ENCODE measurements around the gene ANKS3.

ANKS3 gene

DNA sequence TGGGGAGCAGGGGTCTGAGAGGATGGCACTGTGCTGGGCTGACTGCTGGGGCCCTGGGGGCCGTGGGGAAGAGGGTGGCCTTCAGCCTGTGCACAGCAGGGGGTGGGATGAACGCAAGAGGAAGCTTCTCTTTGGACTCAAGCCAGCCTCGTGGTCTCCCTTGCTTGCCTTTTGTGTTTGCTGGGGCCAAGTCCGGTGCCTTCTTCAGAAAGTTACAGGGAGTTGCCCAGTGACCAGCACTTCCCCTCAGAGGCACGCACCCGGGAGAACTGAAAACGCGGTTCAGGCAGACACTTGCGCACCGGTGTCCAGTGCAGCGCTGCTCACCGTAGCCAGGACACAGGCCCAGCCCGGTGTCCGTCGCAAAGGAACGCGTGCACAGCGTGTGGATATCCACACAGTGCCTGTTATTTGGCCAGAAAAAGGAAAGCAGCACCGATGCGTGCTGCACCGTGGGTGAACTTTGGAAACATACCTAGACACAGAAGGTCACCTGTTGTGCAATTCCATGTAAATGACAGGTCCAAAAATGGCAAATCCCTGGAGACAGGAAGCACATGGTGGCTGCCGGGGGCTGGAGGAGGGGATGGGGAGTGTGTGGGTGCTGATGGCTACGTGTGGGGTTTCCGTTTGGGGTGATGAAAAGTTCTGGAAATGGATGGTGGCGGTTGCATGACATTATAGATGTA, 70.2 kb downstream of the ANKS3 start:
- DNase-seq: no peak

DNA sequence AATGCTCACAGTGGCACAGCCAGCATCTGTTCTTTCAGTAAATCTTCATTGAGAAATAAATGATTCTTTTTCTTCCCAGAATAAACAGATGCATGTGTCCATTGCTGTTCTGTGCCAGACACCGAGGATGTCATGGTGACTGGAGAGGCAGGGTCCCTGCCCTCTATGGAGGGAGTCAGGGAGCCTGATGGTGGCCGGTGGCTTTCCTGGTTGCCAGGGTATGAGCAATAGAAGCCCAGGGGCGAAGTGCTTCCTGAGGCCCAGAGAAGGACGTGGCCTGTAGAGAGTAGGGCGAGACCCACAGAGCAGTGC, 70.7 kb downstream of the ANKS3 start:
- DNase-seq: no peak

DNA sequence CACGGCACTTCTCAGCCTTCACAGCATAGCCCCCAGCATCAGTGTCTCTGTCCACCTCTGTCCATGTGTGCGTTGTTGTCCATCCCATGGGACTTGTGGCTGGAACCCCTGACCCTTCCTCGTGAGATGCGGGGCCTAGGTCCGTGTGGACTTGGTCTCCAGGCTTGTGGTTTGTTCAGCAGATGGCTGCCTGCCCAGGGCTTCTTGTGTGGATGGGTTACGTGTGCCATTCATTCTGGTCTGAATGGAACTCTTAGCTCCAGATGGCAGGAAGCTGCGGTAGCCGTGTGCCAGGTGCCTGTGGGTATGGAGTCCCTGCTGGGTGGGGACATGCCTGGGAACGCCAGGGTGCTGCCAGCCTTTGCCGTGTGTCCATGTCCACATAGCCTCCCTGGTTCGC, 72.4 kb downstream of the ANKS3 start:
- no peak for DNase-seq

DNA sequence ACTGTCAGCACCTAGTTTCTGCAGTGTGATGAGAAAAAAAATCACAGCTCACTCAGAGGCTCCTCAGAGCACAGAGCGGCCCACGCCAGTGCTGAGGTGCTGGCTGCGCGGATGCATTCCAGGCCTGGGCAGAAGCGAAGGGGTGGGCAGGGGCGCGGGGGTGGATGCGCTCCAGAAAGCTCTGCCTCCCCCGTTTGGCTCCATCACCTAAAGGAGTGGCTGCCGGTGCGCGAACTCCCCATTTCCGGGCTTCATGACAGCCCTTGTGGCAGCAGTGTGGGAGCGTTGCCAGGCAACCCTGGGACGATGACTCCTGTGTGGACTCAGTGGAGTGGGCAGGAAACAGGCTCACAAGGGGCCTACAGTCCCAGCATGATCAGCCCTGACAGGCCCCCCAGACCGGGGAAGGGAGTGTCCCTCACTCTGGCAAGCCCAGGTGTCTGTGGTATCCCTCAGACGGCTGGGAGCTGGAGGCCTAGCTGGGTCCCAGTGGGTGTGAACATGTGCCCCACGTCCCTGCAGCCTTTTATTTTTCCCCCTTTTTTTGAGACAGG, 73.5 kb downstream of the ANKS3 start:
- peak; percentile 87 for DNase-seq

DNA sequence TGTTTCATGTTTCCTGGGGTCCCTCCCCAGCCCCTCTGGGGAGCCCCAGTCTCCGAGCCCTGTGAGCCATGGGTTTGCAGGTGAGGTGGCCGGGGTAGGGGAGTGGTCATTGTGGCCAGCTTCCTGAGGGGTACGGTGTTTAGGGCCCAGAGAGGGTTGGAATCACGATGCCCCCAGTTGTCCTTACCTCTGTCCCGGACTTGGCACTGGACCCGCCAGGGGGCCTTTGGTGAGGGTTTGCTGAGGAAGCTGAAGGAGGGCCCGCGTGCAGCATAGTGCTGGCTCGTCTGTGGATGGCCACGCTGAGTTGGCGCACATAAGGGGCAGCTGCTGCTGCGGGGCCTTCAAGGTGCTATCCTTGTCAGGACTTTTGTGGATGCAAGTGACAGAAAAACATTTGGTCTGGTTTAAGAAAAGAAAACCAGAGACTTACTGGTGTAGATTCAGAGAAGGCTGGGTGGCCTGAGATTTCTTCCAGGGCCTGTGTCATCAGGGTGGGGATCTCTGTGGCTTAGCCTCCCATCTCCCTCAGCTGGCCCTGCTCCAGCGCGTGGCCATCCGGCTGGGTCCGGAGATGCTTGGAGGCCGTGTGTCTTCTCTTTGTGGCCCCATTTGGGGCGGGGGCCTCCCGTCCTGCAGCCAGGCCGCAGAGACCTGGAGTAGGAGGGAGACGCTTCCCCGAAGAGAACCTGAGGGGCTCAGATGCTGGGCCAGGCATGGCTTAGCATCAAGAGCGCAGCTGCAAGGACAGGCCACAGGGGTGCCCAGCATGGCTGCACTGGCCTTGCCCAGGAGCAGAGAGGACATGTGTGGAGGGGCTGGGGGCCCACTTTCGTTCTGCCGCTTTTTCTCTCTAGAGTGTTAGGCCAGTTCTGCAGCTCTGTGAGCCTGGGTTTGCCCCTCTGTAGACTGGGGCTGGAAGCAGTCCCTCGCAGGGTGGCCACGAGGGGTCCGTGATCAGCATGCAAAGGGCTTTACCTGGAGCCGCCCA, 74.4 kb downstream of the ANKS3 start:
- no peak for DNase-seq

DNA sequence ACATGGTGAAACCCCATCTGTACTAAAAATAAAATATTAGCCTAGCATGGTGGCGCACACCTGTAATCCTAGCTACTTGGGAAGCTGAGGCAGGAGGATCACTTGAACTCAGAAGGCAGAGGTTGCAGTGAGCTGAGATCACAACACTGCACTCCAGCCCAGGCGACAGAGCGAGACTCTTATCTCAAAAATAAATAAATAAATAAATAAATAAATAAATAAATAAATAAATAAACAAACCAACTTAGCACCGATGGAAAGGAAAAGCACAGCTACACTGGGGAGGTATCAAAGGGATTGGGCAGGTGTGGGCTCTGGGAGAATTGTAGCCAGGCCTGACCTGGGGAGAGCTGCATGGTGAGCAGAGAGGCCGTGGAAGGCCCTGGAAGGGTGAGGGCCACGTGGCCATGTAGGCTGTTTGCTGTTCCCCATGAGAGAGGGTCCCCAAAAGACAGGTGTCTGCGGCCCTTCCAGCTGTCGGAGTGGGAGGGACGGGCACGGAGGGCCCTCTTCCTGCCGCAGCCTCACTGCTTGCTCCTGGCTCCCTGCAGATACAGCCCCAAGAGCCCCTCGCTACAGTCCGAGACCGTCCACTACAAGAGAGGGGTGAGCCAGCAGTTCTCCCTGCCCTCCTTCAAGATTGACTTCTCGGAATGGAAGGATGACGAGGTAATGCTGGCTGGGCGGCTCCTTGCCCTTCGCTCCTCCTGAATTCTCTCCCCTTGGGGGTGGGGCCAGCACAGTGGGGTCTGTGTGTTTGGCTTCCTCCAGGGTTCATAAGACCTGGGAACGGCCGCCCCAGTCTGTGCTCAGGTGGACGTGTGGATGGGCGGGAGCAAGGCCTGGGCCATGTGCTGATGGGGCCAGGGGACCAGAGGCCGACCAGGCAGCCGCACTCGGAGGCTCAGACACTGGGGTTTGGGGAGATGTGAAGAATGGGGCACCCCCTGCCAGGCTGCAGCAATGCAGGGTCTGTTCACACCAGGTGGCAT, 77.1 kb downstream of the ANKS3 start:
- no peak for DNase-seq

DNA sequence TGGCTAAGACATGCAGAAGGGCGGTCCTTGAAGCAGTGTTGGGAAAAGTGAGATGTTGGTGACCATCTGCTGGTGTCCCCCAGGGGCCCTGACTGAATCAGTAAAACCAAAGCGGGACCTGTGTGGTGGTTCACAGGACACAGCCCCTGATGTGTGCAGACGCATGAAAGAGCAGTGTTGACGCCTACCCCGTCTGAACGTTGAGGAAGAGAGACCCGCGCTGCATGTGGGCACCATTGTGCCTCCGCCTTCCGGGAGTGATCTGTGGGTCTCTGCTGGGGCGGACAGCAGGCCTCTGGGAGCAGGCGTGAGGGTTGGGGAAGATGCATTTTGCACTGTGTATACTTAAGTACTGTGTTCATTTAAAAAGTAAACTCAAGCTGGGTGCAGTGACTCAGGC, 77.8 kb downstream of the ANKS3 start:
- no peak for DNase-seq

DNA sequence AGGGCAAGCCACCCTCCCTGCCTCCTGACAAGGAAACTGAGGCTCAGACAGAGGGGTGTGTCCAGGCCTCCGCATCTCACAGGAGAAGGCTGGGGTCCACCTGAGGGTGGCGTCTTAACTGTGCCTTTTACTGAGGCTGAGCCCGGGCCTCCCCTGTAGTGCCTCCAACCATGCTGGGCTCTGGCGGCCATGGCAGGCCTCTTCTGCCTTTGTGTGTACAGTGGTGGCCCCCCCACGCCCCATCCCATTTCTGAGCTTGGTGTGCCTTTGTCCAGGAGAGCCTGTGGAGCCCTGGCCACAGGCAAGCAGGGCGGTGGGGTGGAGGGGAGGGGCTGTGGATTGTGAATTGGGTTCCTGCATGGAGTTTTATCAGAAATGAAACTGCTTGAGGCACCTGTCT, 78.3 kb downstream of the ANKS3 start:
- DNase-seq: no peak

DNA sequence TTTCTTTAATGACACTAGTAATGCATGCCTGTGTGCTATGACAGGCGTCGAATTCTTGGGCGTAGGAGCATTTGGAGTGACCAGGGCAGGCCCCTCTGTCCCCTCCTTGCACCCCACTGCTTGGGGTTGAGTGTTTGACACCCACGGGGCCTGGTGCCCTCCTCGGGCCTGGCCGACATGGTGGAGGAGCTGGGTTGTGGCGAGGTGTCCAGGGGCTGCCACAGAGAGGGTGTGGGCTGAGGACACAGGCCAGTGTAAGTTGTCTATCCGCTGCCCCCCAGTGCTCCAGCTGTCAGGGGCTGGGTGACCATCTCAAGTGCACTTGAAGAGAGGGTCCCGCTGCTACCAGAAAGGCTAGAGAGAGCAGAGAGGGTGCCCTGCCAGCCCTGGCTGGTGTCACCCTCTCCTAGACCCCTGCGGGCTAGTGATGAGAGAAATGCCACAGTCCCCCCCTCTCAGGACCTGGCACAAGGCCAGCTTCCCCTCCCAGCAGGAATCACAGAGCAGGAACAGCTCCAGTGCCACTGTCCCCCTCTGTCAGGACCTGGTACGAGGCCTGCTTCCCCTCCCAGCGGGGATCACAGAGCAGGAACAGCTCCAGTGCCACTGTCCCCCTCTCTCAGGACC, 79.0 kb downstream of the ANKS3 start:
- no peak for DNase-seq

DNA sequence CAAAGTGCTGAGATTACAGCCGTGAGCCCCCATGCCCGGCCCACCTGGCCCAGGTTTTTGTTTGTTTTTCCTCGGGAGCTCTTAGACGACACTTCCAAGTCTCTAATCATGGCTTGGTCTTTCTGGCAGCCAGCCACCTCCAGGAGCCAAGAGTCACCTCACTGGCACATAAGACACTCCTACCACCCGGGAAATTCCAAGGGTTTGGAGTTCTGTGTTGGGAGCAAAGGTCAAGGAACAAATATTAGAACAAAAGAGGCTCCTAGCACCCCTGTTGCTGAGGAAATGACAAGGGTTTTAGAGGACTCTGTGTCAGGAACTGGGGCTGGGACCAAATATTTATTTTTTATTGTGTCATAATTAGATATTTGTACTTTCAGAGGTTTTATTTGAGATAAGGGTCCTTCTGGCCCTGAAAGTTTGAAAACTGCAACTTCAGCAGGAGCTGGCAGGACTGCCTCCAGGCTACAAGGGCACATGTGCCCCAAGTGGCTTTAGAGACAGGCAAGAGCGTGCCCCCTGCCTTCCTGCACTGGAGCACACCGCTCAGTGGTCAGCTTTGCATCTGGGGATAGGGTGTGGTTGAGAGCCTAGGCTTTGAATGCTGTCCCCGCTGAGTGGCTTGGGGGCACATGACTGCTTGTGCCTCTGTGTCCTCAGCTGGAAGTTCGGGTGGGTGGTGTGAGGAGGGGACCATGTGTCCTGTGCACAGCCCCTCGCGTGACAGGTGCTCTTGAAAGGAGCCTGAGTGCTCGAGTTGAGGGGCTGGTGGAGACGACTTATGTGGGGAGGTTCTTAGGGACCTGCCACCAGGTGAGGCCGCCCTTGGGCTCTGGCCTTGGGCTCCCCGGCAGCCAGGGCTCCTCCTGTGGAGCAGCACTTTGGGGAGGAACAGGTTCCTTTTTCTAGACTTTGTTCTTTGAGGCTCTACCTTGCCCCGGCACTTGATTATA, 79.8 kb downstream of the ANKS3 start:
- no peak for DNase-seq

DNA sequence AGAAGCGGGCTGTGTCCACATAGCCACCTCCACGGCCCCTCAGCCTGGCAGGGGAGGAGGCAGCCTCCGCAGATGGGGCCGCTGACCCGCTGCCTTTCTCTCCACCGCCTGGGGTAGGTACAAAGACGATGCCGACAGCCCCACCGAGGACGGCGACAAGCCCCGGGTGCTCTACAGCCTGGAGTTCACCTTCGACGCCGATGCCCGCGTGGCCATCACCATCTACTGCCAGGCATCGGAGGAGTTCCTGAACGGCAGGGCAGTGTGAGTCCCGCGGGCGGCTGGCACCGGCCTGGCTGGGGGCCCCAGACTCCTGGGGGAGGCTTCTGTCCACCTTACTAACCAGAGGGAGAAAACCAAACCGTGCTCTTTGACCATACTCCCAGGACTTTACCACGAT, 81.5 kb downstream of the ANKS3 start:
- no peak for DNase-seq

DNA sequence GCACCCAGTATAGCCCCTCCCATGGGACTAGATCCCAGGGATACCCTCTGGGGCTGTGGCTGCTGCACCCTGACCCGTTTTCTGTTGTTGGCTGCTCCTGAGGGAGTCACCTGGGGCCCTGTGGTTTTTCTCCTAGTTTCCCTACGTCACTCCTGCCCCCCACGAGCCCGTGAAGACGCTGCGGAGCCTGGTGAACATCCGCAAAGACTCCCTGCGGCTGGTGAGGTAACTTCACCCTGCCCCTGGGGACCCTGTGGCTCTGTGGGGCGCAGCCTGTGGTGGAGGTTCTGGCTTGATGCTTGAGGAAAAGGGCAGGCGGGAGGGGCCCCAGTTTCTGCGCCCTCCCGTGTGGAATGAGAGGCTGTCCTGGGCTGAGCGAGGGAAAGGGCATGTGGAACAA, 82.2 kb downstream of the ANKS3 start:
- DNase-seq: no peak

DNA sequence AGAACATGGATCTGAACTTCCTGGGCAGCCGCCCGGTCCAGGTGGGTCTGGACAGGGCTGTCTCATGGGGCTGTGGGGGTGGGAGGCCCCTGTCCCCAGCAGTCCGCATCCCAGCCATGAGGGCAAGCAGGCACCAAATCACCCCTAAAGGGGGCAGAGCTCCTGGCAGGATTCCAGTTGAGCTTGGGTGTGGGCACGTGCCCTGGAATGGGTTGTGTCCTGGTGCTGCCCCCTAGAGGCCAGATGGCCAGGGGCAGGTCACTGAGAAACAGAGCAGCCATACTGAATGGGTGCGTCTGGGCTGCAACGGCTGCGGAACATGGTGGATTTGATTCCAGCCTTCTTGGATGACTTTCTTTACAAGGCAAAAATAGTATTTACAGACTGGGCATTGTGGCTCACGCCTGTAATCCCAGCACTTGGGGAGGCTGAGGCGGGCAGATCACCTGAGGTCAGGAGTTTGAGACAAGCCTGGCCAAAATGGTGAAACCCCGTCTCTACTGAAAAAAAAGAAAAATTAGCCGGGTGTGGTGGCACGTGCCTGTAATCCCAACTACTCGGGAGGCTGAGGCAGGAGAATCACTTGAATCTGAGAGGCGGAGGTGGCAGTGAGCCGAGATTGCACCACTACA, 83.5 kb downstream of the ANKS3 start:
- DNase-seq: peak; percentile 90

DNA sequence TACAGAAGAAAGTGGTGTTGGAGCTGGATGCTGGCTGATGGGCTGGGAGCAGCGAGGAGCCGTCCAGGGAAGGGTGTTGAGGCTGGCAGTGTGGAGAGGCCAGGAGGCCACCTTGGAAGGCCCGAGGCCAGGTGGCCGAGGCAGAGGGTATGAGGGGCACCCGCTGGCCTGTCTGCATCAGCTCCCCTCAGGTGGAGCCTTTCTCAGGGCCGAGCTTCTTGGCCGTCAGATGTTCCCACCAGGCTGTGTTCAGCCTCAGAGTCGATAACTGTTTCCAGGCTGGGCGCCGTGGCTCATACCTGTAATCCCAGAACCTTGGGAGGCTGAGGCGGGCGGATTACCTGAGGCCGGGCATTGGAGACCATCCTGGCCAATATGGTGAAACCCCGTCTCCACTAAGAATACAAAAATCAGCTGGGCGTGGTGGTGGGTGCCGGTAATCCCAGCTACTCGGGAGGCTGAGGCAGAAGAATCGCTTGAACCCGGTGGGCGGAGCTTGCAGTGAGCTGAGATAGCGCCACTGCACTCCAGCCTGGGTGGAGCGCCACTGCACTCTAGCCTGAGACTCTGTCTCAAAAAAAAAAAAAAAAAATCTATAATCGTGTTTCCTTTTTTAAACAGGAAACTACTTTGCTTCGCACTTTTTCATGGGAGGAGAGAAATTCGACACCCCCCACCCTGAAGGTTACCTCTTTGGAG, 84.2 kb downstream of the ANKS3 start:
- no peak for DNase-seq

DNA sequence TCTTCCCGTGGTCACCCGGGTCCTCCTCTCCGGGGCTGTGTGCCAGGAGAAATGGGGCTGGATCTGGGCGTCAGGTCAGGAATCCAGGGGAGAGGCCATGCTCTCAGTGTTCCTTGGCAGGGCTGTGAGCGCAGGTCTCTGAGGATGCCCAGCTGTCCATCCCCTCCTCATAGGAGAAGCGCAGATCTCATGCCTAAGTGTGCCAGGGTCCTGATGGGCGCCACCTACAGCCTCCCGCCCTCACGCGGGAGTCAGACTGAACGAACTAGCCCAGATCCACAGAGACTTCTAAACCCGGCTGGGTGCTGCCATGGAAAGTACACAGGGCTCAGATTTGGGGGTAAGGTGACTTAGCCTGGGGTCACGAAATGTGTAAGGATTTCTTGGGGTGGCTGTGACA, 85.2 kb downstream of the ANKS3 start:
- no peak for DNase-seq

DNA sequence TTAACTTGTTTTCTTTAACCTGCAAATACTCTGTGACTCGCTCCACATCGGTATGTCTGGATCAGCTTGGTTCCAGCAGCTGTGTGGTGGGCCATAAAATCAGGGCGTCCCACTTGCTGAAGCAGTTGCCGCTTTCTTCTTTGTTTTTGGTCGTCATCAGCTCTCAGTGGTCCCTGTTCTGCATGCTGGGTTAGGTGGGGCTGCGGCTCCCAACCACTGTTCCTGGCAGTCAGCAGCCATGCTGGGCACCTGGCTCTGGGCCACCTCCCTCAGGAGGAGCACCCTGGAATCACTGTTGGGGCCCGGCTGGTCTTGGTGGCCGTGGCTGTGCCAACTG, 86.5 kb downstream of the ANKS3 start:
- DNase-seq: no peak

DNA sequence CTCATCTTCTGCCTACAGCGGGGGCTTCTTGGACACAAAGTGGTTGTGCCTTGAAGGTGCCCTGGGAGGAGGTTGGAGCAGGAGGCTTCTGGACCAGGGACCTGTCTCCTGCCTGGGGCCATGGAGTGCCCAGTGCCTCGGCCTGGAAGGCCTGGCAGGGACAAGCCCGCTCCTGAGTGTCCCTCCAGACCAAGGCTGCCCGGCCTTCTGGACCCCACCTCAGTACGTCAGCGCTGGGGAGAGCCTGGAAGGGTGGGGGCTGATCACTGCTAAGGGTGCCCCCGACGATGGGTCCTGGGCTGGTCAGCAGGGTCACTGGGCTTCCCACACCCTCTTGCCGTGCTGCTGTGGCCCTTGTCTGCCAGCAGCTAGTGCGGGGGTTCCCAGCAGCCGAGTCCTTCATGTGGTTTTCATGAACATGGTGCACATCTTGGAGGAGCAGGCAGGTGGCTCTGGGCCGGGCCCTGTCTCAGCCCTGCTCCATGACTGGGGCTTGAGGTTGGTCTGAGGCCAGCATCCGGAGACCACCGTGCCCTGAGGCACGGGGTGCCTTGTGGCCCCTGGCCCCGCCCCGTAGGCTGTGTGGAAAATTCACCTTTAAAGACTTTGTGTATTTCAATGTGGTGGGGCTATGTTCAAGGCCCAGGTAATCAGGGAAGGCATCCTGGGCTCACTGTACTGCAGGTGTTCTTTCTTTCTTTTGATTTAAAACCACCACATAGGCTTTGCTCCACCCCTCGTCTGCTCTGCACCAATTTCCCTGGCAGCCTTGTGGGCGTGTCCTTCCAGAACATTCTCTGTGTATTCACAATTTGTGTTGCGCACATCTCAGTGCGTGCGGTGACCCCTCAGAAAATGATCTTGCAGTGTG, 87.1 kb downstream of the ANKS3 start:
- no peak for DNase-seq

Data from stimulated activated CD8-positive, alpha-beta memory T cell treated with anti-CD3 and anti-CD28 coated beads, Interleukin-4, amount 100 ng/mL, for 48 hours (primary cell).